Activated T-helper 1 cell treated with Interleukin-2 at 50 U/mL for 16 hours (primary cell): ENCODE results near the gene MCM6.
A peak's percentile ranks its signal among the peaks of the same experiment; 100 is the strongest.
"Not testable (repeated sequence)": the region's sequence is repeated elsewhere in the genome, so short reads cannot be mapped to it uniquely, and the experiment has no call there.

Experiments
- DNase-seq: peaks from one replicate; pipeline ENCODE4 v3.0.0-alpha.2; 2020; ENCODE audit warnings: low read depth

MCM6 gene

GRCh38 chr2:135876066-135876711 lies at the start of gene MCM6:
MCM6 (minus strand) TSS chr2:135876443; CDS start chr2:135876365, 78 bp downstream.
- DNase-seq, result peak; percentile 97

GRCh38 chr2:135925571-135925970 lies 49.3 kb upstream of the MCM6 start:
- DNase-seq, result no peak

GRCh38 chr2:135916207-135916606 lies 40.0 kb upstream of the MCM6 start:
- DNase-seq, result no peak

GRCh38 chr2:135914485-135914884 lies 38.2 kb upstream of the MCM6 start:
- no peak for DNase-seq

- DNase-seq, result no peak
Measured at GRCh38 chr2:135913727-135914365, 37.6 kb upstream of the MCM6 start.

GRCh38 chr2:135909976-135910375 lies 33.7 kb upstream of the MCM6 start:
- no peak for DNase-seq

GRCh38 chr2:135905679-135906078 lies 29.4 kb upstream of the MCM6 start:
- no peak for DNase-seq

GRCh38 chr2:135904341-135904989 lies 28.2 kb upstream of the MCM6 start:
- no peak for DNase-seq

- DNase-seq, result no peak
Measured at GRCh38 chr2:135903650-135904049, 27.4 kb upstream of the MCM6 start.

GRCh38 chr2:135899567-135899966 lies 23.3 kb upstream of the MCM6 start:
- DNase-seq, result no peak

GRCh38 chr2:135898234-135898786 lies 22.1 kb upstream of the MCM6 start:
- no peak for DNase-seq

- DNase-seq, result no peak
Measured at GRCh38 chr2:135894930-135895329, 18.7 kb upstream of the MCM6 start.

GRCh38 chr2:135893374-135893794 lies 17.1 kb upstream of the MCM6 start:
- DNase-seq, result no peak

GRCh38 chr2:135890835-135891234 lies 14.6 kb upstream of the MCM6 start:
- DNase-seq, result no peak

GRCh38 chr2:135890149-135890548 lies 13.9 kb upstream of the MCM6 start:
- no peak for DNase-seq

- DNase-seq, result not testable (repeated sequence)
Measured at GRCh38 chr2:135888587-135888986, 12.3 kb upstream of the MCM6 start.

- no peak for DNase-seq
Measured at GRCh38 chr2:135885709-135886108, 9.5 kb upstream of the MCM6 start.

- no peak for DNase-seq
Measured at GRCh38 chr2:135882415-135882814, 6.2 kb upstream of the MCM6 start.

GRCh38 chr2:135876770-135877169 lies 527 bp upstream of the MCM6 start:
- DNase-seq, result not testable (repeated sequence)

GRCh38 chr2:135875491-135876065 lies 665 bp downstream of the MCM6 start:
- DNase-seq, result peak; percentile 57

- no peak for DNase-seq
Measured at GRCh38 chr2:135874777-135875365, 1.4 kb downstream of the MCM6 start.

- no peak for DNase-seq
Measured at GRCh38 chr2:135870571-135870970, 5.7 kb downstream of the MCM6 start.
